ENCODE measurements around the gene TOB1.
"Not testable (repeated sequence)": the region's sequence is repeated elsewhere in the genome, so short reads cannot be mapped to it uniquely, and the experiment has no call there.

TOB1 gene

DNA sequence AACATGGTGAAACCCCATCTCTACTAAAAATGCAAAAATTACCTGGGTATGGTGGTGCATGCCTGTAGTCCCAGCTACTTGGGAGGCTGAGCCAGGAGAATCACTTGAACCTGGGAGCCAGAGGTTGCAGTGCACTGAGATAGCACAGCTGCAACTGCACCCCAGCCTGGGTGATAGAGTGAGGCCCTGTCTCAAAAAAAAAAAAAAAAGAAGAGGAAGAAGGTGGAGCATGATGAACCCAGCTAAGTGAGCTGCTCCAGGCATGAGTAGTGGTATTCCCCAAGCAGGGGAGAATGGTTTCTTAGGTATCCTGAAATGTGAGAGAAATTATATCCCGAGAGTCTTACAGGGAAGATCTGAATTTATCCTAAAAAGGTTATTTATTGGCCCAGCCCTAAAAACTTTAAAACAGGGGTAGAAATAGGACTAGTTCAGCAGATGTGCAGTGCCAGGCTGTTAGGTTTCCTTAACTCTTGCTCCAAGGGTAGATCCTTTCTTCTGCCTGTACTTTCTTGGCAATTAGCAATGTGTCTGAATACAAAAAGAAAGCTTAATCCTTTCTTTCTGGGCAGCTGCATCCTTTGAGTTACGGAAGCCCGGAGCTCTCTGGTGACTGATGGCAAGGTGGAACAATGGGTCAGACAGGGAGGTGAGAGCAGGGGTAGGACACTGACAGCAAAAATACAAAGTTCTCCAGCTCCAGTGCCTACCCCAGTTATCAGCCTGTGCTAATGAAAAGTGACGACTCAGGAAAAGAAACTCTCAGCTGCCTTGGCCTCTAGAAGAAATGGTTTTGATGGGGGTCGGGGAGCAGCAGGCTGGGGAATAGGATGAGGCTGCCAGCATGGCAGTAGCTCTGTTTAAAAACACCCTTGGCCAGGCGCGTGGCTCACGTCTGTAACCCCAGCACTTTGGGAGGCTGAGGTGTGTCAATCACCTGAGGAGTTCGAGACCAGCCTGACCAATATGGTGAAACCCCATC is 36.5 kb upstream of the TOB1 start:
- H3K4me3 Mint-ChIP-seq: no peak overlapping the region
- no peaks in the 10 kb centered on the region for H3K9me3 Mint-ChIP-seq
- H3K27me3 Mint-ChIP-seq (ENCODE audit: low read depth): peaks cover 3% of the 10 kb centered on the region
- no peak overlapping the region for H3K27ac Mint-ChIP-seq
- peaks cover 27% of the 10 kb centered on the region for H3K4me1 Mint-ChIP-seq (ENCODE audit: low read depth)
- no peaks in the 10 kb centered on the region for H3K36me3 Mint-ChIP-seq (ENCODE audit: low read depth)

GRCh38 chr17:50900383-50900892 is 34.3 kb upstream of the TOB1 start:
- Mint-ChIP-seq H3K4me3 (no peak overlapping the region), H3K27ac (no peak overlapping the region), H3K36me3 (ENCODE audit: low read depth) (no peaks in the 10 kb centered on the region), H3K9me3 (no peaks in the 10 kb centered on the region), H3K27me3 (ENCODE audit: low read depth) (peaks cover 15% of the 10 kb centered on the region), H3K4me1 (ENCODE audit: low read depth) (peaks cover 24% of the 10 kb centered on the region)

DNA sequence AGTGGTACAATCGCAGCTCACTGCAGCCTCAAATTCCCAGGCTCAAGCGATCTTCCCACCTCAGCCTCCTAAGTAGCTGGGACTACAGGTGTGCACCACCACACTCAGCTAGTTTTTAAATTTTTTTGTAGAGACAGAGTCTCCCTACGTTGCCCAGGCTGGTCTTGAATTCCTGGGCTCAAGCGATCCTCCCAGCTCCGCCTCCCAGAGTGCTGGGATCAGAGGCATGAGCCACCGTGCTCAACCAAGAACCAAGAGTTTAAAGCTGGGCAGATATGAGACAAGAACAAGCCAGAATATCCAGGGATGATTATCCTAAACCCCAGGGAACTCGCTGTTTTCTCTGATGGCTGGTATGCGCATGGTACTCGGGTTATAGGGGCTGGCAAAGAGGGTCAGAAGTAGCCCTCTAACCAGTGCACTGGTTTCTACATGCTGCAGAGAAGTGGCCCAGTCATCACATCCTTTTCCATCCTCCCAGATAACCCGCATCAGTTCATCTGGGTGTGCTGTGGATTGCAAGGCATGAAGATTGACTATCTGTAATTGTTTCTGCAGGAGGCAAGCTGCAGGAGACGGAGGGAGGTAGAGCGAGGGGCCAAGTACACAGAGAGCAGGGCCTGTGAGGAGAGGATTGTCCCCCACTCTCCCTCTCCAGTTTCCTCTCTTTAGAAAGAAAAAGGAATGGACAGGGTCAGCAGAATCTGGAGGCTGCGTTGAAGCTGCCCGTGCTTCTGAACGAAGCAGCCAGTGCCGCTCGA is 33.6 kb upstream of the TOB1 start:
- no peak overlapping the region for H3K4me3 Mint-ChIP-seq
- no peaks in the 10 kb centered on the region for H3K36me3 Mint-ChIP-seq (ENCODE audit: low read depth)
- H3K4me1 Mint-ChIP-seq (ENCODE audit: low read depth): peaks cover 24% of the 10 kb centered on the region
- no peak overlapping the region for H3K27ac Mint-ChIP-seq
- H3K9me3 Mint-ChIP-seq: no peaks in the 10 kb centered on the region
- peaks cover 18% of the 10 kb centered on the region for H3K27me3 Mint-ChIP-seq (ENCODE audit: low read depth)

DNA sequence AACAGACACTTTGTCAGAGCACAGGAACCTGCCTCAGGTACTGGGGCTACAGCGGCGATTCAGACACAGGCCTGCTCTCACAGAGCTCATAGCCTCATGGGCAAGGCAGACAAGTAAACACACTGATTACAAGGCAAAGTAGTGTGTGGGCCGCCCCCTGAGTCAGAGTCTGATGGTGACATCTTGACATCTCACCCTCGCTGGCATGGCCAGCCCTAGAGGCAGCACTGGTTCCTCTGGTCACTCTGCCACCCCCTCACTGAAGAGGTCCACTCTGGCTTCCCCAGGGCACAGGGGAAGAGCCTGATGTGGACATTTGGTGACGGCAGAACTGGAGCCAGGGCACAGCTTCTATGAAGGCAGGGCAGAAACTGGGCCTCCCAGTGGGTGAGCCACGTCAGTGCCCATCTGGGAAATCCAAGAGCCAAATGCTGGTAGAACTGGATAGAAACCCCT is 32.9 kb upstream of the TOB1 start:
- Mint-ChIP-seq H3K27me3 (ENCODE audit: low read depth) (peaks cover 18% of the 10 kb centered on the region), H3K27ac (no peak overlapping the region), H3K4me3 (no peak overlapping the region), H3K9me3 (no peaks in the 10 kb centered on the region), H3K36me3 (ENCODE audit: low read depth) (no peaks in the 10 kb centered on the region), H3K4me1 (ENCODE audit: low read depth) (peaks cover 23% of the 10 kb centered on the region)

DNA sequence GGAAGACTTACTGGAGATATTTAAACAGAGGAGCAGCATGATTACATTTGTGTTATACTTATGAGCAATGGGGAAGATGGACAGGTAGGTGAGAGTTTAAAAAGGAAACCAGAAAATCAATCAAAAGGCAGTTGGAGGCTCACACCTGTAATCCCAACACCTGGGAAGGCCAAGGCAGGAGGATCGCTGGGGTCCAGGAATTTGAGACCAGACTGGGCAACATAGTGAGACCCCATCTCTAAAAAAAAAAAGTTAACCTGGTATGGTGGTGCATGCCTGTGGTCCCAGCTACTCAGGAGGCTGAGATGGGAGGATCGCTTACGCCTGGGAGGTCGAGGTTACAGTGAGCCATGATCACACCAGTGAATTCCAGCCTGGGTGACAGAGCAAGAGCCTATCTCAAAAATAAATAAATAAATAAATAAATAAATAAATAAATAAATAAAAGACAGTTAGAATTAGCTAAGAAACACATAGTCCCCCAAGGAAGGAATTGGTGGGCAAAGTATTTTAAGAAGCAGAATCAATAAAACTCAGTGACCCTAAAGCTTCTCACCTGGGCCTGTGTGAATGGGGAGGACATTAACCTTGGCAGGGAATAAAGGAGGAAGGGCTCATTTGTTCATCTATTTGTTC is 32.3 kb upstream of the TOB1 start:
- Mint-ChIP-seq H3K9me3 (no peaks in the 10 kb centered on the region), H3K4me1 (ENCODE audit: low read depth) (peaks cover 18% of the 10 kb centered on the region), H3K4me3 (no peak overlapping the region), H3K27me3 (ENCODE audit: low read depth) (peaks cover 18% of the 10 kb centered on the region), H3K36me3 (ENCODE audit: low read depth) (no peaks in the 10 kb centered on the region), H3K27ac (no peak overlapping the region)

DNA sequence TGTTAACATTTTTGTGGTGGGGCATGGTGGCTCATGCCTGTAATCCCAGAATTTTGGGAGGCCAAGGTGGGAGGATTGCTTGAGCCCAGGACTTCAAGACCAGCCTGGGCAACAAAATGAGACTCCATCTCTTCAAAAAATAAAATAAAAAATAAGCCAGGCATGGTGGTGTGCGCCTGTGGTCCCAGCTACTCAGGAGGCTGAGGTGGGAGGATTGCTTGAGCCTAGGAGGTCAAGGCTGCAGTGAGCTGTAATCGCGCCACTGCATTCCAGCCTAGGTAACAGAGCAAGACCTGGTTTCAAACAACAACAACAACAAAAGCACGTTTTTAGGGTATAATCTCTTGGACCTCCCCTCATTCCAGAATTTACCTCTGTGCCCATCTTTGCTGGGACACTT is 28.4 kb upstream of the TOB1 start:
- H3K4me1 Mint-ChIP-seq (ENCODE audit: low read depth); H3K4me3 Mint-ChIP-seq; H3K27ac Mint-ChIP-seq; H3K9me3 Mint-ChIP-seq; H3K36me3 Mint-ChIP-seq (ENCODE audit: low read depth): not testable (repeated sequence)
- H3K27me3 Mint-ChIP-seq (ENCODE audit: low read depth): peaks cover 37% of the 10 kb centered on the region

GRCh38 chr17:50893183-50893993 is 27.2 kb upstream of the TOB1 start:
- Mint-ChIP-seq H3K9me3 (no peaks in the 10 kb centered on the region), H3K4me3 (no peak overlapping the region), H3K36me3 (ENCODE audit: low read depth) (peaks cover 1% of the 10 kb centered on the region), H3K27ac (no peak overlapping the region), H3K4me1 (ENCODE audit: low read depth) (peaks cover 2% of the 10 kb centered on the region), H3K27me3 (ENCODE audit: low read depth) (peaks cover 40% of the 10 kb centered on the region)

DNA sequence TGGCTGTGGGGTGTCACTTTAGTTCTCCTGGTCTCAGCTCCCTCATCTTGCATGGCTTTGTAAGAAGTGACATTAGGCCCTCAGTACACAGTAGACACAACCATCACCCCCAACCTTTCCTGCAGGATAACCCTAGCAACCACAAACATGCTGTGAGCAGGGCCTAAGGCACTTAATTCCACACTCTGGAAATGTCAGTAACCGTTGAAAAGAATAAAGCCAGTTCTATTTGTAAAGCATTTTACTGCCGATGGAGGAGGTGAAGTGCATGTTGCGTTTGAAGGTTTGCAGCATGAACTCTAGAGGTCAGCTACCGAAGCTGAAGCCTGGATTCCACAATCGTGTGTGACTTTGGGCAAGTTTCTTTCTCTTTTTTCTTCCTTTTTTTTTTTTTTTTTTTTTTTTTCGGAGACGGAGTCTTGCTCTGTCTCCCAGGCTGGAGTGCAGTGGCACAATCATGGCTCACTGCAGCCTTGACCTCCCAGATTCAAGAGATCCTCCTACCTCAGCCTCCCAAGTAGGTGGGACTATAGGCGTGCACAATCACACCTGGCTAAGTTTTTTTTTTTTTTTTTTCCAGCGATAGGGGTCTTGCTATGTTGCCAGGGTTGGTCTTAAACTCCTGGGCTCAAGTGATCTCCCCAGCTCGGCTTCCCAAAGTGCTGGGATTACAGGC is 26.1 kb upstream of the TOB1 start:
- peaks cover 8% of the 10 kb centered on the region for H3K4me1 Mint-ChIP-seq (ENCODE audit: low read depth)
- no peak overlapping the region for H3K4me3 Mint-ChIP-seq
- H3K27ac Mint-ChIP-seq: no peak overlapping the region
- peaks cover 1% of the 10 kb centered on the region for H3K36me3 Mint-ChIP-seq (ENCODE audit: low read depth)
- H3K27me3 Mint-ChIP-seq (ENCODE audit: low read depth): peaks cover 37% of the 10 kb centered on the region
- no peaks in the 10 kb centered on the region for H3K9me3 Mint-ChIP-seq

DNA sequence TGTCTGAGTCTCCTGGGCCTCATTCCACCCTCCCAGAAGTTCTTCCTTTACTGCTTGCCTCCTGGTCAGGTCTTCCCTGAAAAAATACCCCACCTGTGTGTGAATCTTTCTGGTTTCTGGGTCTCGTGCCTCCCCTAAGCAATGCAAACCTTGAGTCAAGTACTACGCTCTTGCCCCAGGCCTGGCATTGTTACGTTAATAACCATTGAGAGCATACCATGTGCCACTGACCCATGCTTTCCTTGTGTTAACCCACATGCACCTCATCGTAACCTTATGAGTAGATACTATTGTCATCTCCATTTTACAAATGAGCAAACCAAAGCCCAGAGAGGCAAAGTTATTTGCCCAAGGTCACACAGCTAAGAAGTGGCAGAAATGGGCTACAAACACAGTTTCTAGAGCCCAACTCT is 25.4 kb upstream of the TOB1 start:
- H3K9me3 Mint-ChIP-seq: no peaks in the 10 kb centered on the region
- peaks cover 1% of the 10 kb centered on the region for H3K36me3 Mint-ChIP-seq (ENCODE audit: low read depth)
- H3K4me3 Mint-ChIP-seq: no peak overlapping the region
- peaks cover 39% of the 10 kb centered on the region for H3K27me3 Mint-ChIP-seq (ENCODE audit: low read depth)
- H3K27ac Mint-ChIP-seq: no peak overlapping the region
- peaks cover 14% of the 10 kb centered on the region for H3K4me1 Mint-ChIP-seq (ENCODE audit: low read depth)

GRCh38 chr17:50890675-50891516 is 24.7 kb upstream of the TOB1 start:
- H3K27ac Mint-ChIP-seq: no peak overlapping the region

GRCh38 chr17:50889528-50890118 is 23.5 kb upstream of the TOB1 start:
- peaks cover 30% of the 10 kb centered on the region for H3K27me3 Mint-ChIP-seq (ENCODE audit: low read depth)
- peaks cover 1% of the 10 kb centered on the region for H3K36me3 Mint-ChIP-seq (ENCODE audit: low read depth)
- peaks cover 15% of the 10 kb centered on the region for H3K4me1 Mint-ChIP-seq (ENCODE audit: low read depth)
- H3K4me3 Mint-ChIP-seq: no peak overlapping the region
- H3K27ac Mint-ChIP-seq: no peak overlapping the region
- no peaks in the 10 kb centered on the region for H3K9me3 Mint-ChIP-seq

More at GRCh38 chr17:50890675-50891516, 24.7 kb upstream of the TOB1 start:
- Mint-ChIP-seq H3K4me3 (no peak overlapping the region), H3K9me3 (no peaks in the 10 kb centered on the region), H3K36me3 (ENCODE audit: low read depth) (peaks cover 1% of the 10 kb centered on the region), H3K4me1 (ENCODE audit: low read depth) (peaks cover 15% of the 10 kb centered on the region), H3K27me3 (ENCODE audit: low read depth) (peaks cover 34% of the 10 kb centered on the region)

- Mint-ChIP-seq H3K4me3 (no peak overlapping the region), H3K27me3 (ENCODE audit: low read depth) (peaks cover 26% of the 10 kb centered on the region), H3K27ac (no peak overlapping the region), H3K4me1 (ENCODE audit: low read depth) (peaks cover 15% of the 10 kb centered on the region), H3K36me3 (ENCODE audit: low read depth) (peaks cover 1% of the 10 kb centered on the region), H3K9me3 (no peaks in the 10 kb centered on the region)
Measured at GRCh38 chr17:50887705-50888245, 21.6 kb upstream of the TOB1 start.
